Panc1 (cell line): ENCODE data around the gene SLC9A3.

Source experiments
- CTCF ChIP-seq: fragments of 450-650 bp; IDR thresholded peaks from 2 replicates; pipeline ENCODE4 v1.5.1; 2017; ENCODE audit warnings: mild to moderate bottlenecking
- POLR2AphosphoS5 ChIP-seq: IDR thresholded peaks from 2 replicates; pipeline ENCODE4 v1.6.1; 2012; ENCODE audit warnings: mild to moderate bottlenecking, low read depth, low read length, moderate library complexity
- SIN3A ChIP-seq: IDR thresholded peaks from 2 replicates; pipeline ENCODE4 v1.6.1; 2012; ENCODE audit warnings: low read depth, mild to moderate bottlenecking, low read length, moderate library complexity, borderline replicate concordance; ENCODE audit not compliant: insufficient read depth

- TF ChIP-seq CTCF (no peak), SIN3A (no peak), POLR2AphosphoS5 (no peak)
Observed at GRCh38 chr5:424301-425110, 99.7 kb downstream of the SLC9A3 start.
